ENCODE data around the gene CST7. TPM values are rescaled to one million over a fixed set of nuclear protein-coding genes. Genes with fewer than 3 reads are reported as not detected.

Gene CST7
- total RNA-seq, 1 donor from 2014 or later, result not detected

DNA sequence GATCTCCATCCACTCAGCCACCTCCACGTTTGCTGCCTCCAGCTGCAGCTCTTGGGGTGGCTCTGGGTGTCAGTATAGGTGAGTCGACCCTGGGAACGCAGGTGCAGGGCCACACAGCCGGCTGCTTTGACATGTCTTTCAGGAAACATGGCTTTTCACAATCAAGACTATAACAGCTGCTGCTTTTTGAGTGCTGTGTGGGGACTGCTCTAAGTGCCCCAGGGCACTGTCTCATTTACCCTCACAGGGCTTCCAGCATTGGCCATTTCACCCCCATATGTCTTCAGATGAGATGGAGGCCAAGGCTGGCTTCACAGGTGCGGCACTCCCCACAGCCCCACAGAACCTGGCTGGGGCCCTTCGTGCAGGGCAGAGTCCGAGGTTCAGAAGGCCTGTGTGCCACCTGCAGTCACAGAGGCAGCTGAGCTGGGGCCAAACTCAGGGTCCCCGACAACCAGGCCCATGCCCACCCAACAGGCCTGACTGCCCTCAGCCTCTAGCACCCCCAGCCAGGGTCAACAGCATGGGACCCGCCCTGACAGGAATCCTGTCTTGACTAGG, 14.9 kb upstream of the CST7 start:
- no peaks in the 10 kb centered on the region for H4K20me1 ChIP-seq (ENCODE audit: low read depth)
- no peak for DNase-seq (ENCODE audit: low spot score)
- no peaks in the 10 kb centered on the region for H3F3A ChIP-seq (ENCODE audit: low read depth)
- no peaks in the 10 kb centered on the region for H3K4me1 ChIP-seq
- Mint-ChIP-seq H3K9me3 (peaks cover 5% of the 10 kb centered on the region), H3K4me1 (no peaks in the 10 kb centered on the region), H3K4me3 (no peak overlapping the region), H3K27ac (no peak overlapping the region), H3K27me3 (ENCODE audit: insufficient read depth, low read depth) (peaks cover 7% of the 10 kb centered on the region), H3K36me3 (no peaks in the 10 kb centered on the region)
- H2AFZ ChIP-seq (replicated peaks), result no peak overlapping the region
- no peaks in the 10 kb centered on the region for H3K79me2 ChIP-seq (ENCODE audit: low read depth)
- H3K4me2 ChIP-seq, result no peak overlapping the region
- no peaks in the 10 kb centered on the region for H3K27me3 ChIP-seq
- no peak overlapping the region for H3K9ac ChIP-seq
- H3K9me3 ChIP-seq (ENCODE audit: low read depth), result no peaks in the 10 kb centered on the region
- TF ChIP-seq, protein P1, sequence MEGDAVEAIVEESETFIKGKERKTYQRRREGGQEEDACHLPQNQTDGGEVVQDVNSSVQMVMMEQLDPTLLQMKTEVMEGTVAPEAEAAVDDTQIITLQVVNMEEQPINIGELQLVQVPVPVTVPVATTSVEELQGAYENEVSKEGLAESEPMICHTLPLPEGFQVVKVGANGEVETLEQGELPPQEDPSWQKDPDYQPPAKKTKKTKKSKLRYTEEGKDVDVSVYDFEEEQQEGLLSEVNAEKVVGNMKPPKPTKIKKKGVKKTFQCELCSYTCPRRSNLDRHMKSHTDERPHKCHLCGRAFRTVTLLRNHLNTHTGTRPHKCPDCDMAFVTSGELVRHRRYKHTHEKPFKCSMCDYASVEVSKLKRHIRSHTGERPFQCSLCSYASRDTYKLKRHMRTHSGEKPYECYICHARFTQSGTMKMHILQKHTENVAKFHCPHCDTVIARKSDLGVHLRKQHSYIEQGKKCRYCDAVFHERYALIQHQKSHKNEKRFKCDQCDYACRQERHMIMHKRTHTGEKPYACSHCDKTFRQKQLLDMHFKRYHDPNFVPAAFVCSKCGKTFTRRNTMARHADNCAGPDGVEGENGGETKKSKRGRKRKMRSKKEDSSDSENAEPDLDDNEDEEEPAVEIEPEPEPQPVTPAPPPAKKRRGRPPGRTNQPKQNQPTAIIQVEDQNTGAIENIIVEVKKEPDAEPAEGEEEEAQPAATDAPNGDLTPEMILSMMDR (IDR thresholded peaks at IDR 0.05), result no peak
- TF ChIP-seq EZH2phosphoT487 (IDR thresholded peaks at IDR 0.05), result no peak
- TF ChIP-seq EZH2 (IDR thresholded peaks at IDR 0.05), result no peak
- no peak overlapping the region for H3K4me3 ChIP-seq
- H3K36me3 ChIP-seq, result no peaks in the 10 kb centered on the region
- H3K27ac ChIP-seq, result no peak overlapping the region

DNA sequence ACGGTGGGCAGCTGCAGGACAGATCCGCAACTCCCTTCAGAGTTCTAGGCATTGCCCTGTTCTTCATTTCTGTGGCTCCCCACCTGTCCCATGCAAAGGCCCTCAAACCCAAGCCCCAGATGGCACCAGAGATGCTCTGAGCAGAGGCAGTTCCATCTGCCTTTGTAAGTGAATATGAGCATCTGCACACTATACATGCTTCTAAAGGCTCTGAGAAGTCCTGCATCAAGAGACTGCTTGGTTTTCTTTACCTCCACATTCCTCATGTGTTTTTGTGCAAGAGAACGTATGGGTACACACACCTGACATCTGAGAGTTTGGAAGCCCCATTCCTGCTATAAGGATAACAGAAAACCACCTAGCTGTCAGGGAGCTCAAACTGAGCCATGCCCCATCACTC, 14.4 kb upstream of the CST7 start:
- Histone ChIP-seq H3K4me3 (no peak overlapping the region), H3K9me3 (ENCODE audit: low read depth) (no peaks in the 10 kb centered on the region), H3K27ac (no peak overlapping the region), H3K4me2 (no peak overlapping the region), H3K79me2 (ENCODE audit: low read depth) (no peaks in the 10 kb centered on the region), H2AFZ (replicated peaks) (no peak overlapping the region), H3K36me3 (no peaks in the 10 kb centered on the region), H3K27me3 (no peaks in the 10 kb centered on the region), H3K9ac (no peak overlapping the region), H3F3A (ENCODE audit: low read depth) (no peaks in the 10 kb centered on the region), H4K20me1 (ENCODE audit: low read depth) (no peaks in the 10 kb centered on the region), H3K4me1 (no peaks in the 10 kb centered on the region)
- Mint-ChIP-seq H3K9me3 (peaks cover 5% of the 10 kb centered on the region), H3K27ac (no peak overlapping the region), H3K4me1 (no peaks in the 10 kb centered on the region), H3K36me3 (no peaks in the 10 kb centered on the region), H3K27me3 (ENCODE audit: insufficient read depth, low read depth) (peaks cover 7% of the 10 kb centered on the region), H3K4me3 (no peak overlapping the region)
- no peak for DNase-seq (ENCODE audit: low spot score)
- TF ChIP-seq EZH2 (IDR thresholded peaks at IDR 0.05) (no peak), EZH2phosphoT487 (IDR thresholded peaks at IDR 0.05) (no peak)
- TF ChIP-seq, protein P1 (IDR thresholded peaks at IDR 0.05), result no peak

DNA sequence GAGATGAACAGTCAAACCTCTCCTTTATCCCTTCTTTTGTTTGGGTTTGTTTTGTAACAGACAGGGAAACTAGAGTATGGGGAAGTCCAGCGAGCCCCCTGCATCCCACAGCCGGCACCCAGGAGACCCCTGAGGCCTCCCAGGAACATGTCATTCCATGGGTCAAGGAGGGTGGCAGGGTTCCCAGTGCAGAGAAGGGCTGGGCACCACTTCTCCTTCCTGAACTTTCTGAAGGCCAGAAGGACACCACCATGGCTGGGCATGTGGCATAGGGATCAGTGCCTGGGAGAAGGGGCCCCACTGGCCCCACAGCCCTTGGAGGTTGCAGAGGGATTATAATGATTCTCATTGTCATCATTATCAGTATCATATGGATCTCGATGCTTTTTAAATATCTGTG, 13.9 kb upstream of the CST7 start:
- no peak overlapping the region for H3K4me3 Mint-ChIP-seq
- no peak overlapping the region for H2AFZ ChIP-seq (replicated peaks)
- no peaks in the 10 kb centered on the region for H3K79me2 ChIP-seq (ENCODE audit: low read depth)
- H3K27ac Mint-ChIP-seq, result no peak overlapping the region
- no peaks in the 10 kb centered on the region for H3K27me3 ChIP-seq
- H3K4me1 ChIP-seq, result no peaks in the 10 kb centered on the region
- H3K36me3 ChIP-seq, result no peaks in the 10 kb centered on the region
- H3K9ac ChIP-seq, result no peak overlapping the region
- no peaks in the 10 kb centered on the region for H4K20me1 ChIP-seq (ENCODE audit: low read depth)
- no peak overlapping the region for H3K27ac ChIP-seq
- no peaks in the 10 kb centered on the region for H3F3A ChIP-seq (ENCODE audit: low read depth)
- H3K4me1 Mint-ChIP-seq, result no peaks in the 10 kb centered on the region
- H3K9me3 ChIP-seq (ENCODE audit: low read depth), result no peaks in the 10 kb centered on the region
- no peaks in the 10 kb centered on the region for H3K36me3 Mint-ChIP-seq
- H3K4me2 ChIP-seq, result no peak overlapping the region
- no peak for DNase-seq (ENCODE audit: low spot score)
- H3K27me3 Mint-ChIP-seq (ENCODE audit: insufficient read depth, low read depth), result peaks cover 7% of the 10 kb centered on the region
- peaks cover 5% of the 10 kb centered on the region for H3K9me3 Mint-ChIP-seq
- H3K4me3 ChIP-seq, result no peak overlapping the region
- TF ChIP-seq EZH2phosphoT487 (IDR thresholded peaks at IDR 0.05) (no peak), EZH2 (IDR thresholded peaks at IDR 0.05) (no peak)
- TF ChIP-seq, protein P1 (IDR thresholded peaks at IDR 0.05), result no peak
